Trophoblast cell (in vitro differentiated cells and primary cell): Measurements from ENCODE around the gene C3orf70.

Experiments
- DNase-seq, 2 donors: peaks; one replicate each; pipeline ENCODE4 v3.0.0-alpha.2; 2016
- H2AFZ ChIP-seq: 2 replicates; pipeline ENCODE4 v1.6.1; 2013; ENCODE audit warnings: low read length, moderate library complexity, mild to moderate bottlenecking; ENCODE audit not compliant: insufficient read depth, poor library complexity
- H2AK5ac ChIP-seq: 2 replicates; pipeline ENCODE4 v1.6.1; 2013; ENCODE audit warnings: mild to moderate bottlenecking, low read length
- H2BK120ac ChIP-seq: 2 replicates; pipeline ENCODE4 v1.6.1; 2013; ENCODE audit warnings: low read length, mild to moderate bottlenecking, moderate library complexity; ENCODE audit not compliant: insufficient read depth, poor library complexity
- H2BK12ac ChIP-seq: 2 replicates; pipeline ENCODE4 v1.6.1; 2013; ENCODE audit warnings: mild to moderate bottlenecking, low read length, moderate library complexity
- H2BK5ac ChIP-seq: 2 replicates; pipeline ENCODE4 v1.6.1; 2013; ENCODE audit warnings: low read length, low read depth, moderate library complexity, mild to moderate bottlenecking; ENCODE audit not compliant: poor library complexity
- H3K14ac ChIP-seq: 2 replicates; pipeline ENCODE4 v1.6.1; 2013; ENCODE audit warnings: mild to moderate bottlenecking, low read length
- H3K18ac ChIP-seq: 2 replicates; pipeline ENCODE4 v1.6.1; 2013; ENCODE audit warnings: mild to moderate bottlenecking, low read length
- H3K23ac ChIP-seq: 2 replicates; pipeline ENCODE4 v1.6.1; 2013; ENCODE audit warnings: low read length
- H3K27ac ChIP-seq: 2 replicates; pipeline ENCODE4 v1.5.1; 2013; ENCODE audit warnings: low read depth, mild to moderate bottlenecking, inconsistent platforms, low read length, moderate library complexity
- H3K27me3 ChIP-seq: 2 replicates; pipeline ENCODE4 v1.6.1; 2013; ENCODE audit warnings: inconsistent platforms, mild to moderate bottlenecking, low read length, moderate library complexity; ENCODE audit not compliant: insufficient read depth
- H3K36me3 ChIP-seq, 2 experiments: 1 replicate in 1 of 2; 2 replicates in 1 of 2; pipeline ENCODE4 v1.6.1; 2013; ENCODE audit warnings: low read length in 2 of 2, mild to moderate bottlenecking in 2 of 2, moderate library complexity in 1 of 2; ENCODE audit not compliant: insufficient read depth in 2 of 2, control insufficient read depth in 1 of 2
- H3K4ac ChIP-seq: 2 replicates; pipeline ENCODE4 v1.6.1; 2013; ENCODE audit warnings: low read depth, mild to moderate bottlenecking, low read length, moderate library complexity
- H3K4me1 ChIP-seq, 2 experiments: 1 replicate in 1 of 2; 2 replicates in 1 of 2; pipeline ENCODE4 v1.6.1; 2013; ENCODE audit warnings: low read length in 2 of 2, mild to moderate bottlenecking in 2 of 2, moderate library complexity in 1 of 2; ENCODE audit not compliant: insufficient read depth in 2 of 2, control insufficient read depth in 1 of 2
- H3K4me2 ChIP-seq: 2 replicates; pipeline ENCODE4 v1.6.1; 2013; ENCODE audit warnings: inconsistent platforms, mild to moderate bottlenecking, low read length, moderate library complexity
- H3K4me3 ChIP-seq: 2 replicates; pipeline ENCODE4 v1.5.1; 2013; ENCODE audit warnings: mild to moderate bottlenecking, low read depth, low read length, inconsistent platforms
- H3K79me1 ChIP-seq: one replicate; pipeline ENCODE4 v1.6.1; 2013; ENCODE audit warnings: low read length
- H3K79me2 ChIP-seq: 2 replicates; pipeline ENCODE4 v1.6.1; 2013; ENCODE audit warnings: low read length, mild to moderate bottlenecking; ENCODE audit not compliant: control insufficient read depth, insufficient read depth, poor library complexity
- H3K9ac ChIP-seq: 2 replicates; pipeline ENCODE4 v1.6.1; 2013; ENCODE audit warnings: mild to moderate bottlenecking, low read length
- H3K9me3 ChIP-seq: 2 replicates; pipeline ENCODE4 v1.6.1; 2013; ENCODE audit warnings: low read depth, mild to moderate bottlenecking, control low read depth, inconsistent platforms, low read length; ENCODE audit not compliant: insufficient read depth
- H4K12ac ChIP-seq: 2 replicates; pipeline ENCODE4 v1.6.1; 2013; ENCODE audit warnings: low read depth, mild to moderate bottlenecking, low read length, moderate library complexity
- H4K8ac ChIP-seq: 2 replicates; pipeline ENCODE4 v1.6.1; 2013; ENCODE audit warnings: low read depth, mild to moderate bottlenecking, low read length, moderate library complexity
- H4K91ac ChIP-seq: one replicate; pipeline ENCODE4 v1.6.1; 2013; ENCODE audit warnings: low read depth, mild to moderate bottlenecking, low read length, moderate library complexity
- WGBS: extraction: QIAGEN DNeasy Blood & Tissue Kit; methylation state at CpG from one replicate; pipeline ENCODE4 v1.1.7; 2013; ENCODE audit warnings: missing lambda C conversion rate; ENCODE audit not compliant: insufficient read length, insufficient coverage; ENCODE audit errors: extremely low coverage; 5-methylcytosine and 5-hydroxymethylcytosine counted together

The C3orf70 gene

GRCh38 chr3:185153861-185154629, 1.2 kb upstream of the C3orf70 start:
- Histone ChIP-seq H2BK12ac (no peak overlapping the region), H4K8ac (no peak overlapping the region), H3K79me2 (no peaks in the 10 kb centered on the region), H3K4me1 (peaks cover 8 to 9% of the 10 kb centered on the region in 2 experiments), H3K18ac (no peak overlapping the region), H3K27me3 (peaks cover 20% of the 10 kb centered on the region), H3K4me2 (no peak overlapping the region), H3K79me1 (peaks cover 3% of the 10 kb centered on the region), H2BK120ac (no peak overlapping the region), H3K14ac (no peak overlapping the region), H2BK5ac (no peak overlapping the region), H3K36me3 (no peaks in the 10 kb centered on the region), H3K27ac (no peak overlapping the region), H4K12ac (no peak overlapping the region), H3K9me3 (peaks cover 7% of the 10 kb centered on the region), H3K4ac (no peak overlapping the region), H4K91ac (no peak overlapping the region), H3K9ac (no peak overlapping the region), H2AFZ (no peak overlapping the region), H2AK5ac (no peak overlapping the region), H3K23ac (peak overlapping the region; percentile 76), H3K4me3 (peak overlapping the region; percentile 47)
- DNase-seq: no peak
- 100% methylated on average over 4 of the region's 16 CpGs for WGBS

GRCh38 chr3:185153171-185153771, 411 bp upstream of the C3orf70 start:
- Histone ChIP-seq H3K9ac (peak overlapping the region; percentile 64), H3K79me1 (peaks cover 3% of the 10 kb centered on the region), H4K91ac (no peak overlapping the region), H3K36me3 (no peaks in the 10 kb centered on the region), H2AFZ (peak overlapping the region; percentile 34), H3K4me1 (peaks cover 8 to 9% of the 10 kb centered on the region in 2 experiments), H4K12ac (peak overlapping the region; percentile 2), H3K14ac (no peak overlapping the region), H3K79me2 (no peaks in the 10 kb centered on the region), H4K8ac (no peak overlapping the region), H3K4ac (no peak overlapping the region), H3K27ac (no peak overlapping the region), H3K4me2 (peak overlapping the region; percentile 97), H3K23ac (no peak overlapping the region), H3K4me3 (peak overlapping the region; percentile 74), H2BK5ac (no peak overlapping the region), H2BK120ac (peak overlapping the region; percentile 27), H2AK5ac (no peak overlapping the region), H3K18ac (no peak overlapping the region), H3K9me3 (peaks cover 7% of the 10 kb centered on the region), H2BK12ac (no peak overlapping the region), H3K27me3 (peaks cover 20% of the 10 kb centered on the region)
- no peak for DNase-seq
- no CpG with 5 or more reads among the region's 53 CpGs for WGBS

- Histone ChIP-seq H3K36me3 (no peaks in the 10 kb centered on the region), H3K18ac (no peak overlapping the region)
- no CpG with 5 or more reads among the region's 9 CpGs for WGBS
Observed at GRCh38 chr3:185151964-185152409, 873 bp downstream of the C3orf70 start.

GRCh38 chr3:185151101-185151963, 1.5 kb downstream of the C3orf70 start:
- H2AFZ ChIP-seq: no peak overlapping the region
- H2AK5ac ChIP-seq: no peak overlapping the region
- no peak overlapping the region for H3K18ac ChIP-seq
- peaks cover 3% of the 10 kb centered on the region for H3K79me1 ChIP-seq
- no peak overlapping the region for H3K9ac ChIP-seq
- H3K27ac ChIP-seq: no peak overlapping the region
- H2BK12ac ChIP-seq: no peak overlapping the region
- no peaks in the 10 kb centered on the region for H3K79me2 ChIP-seq
- no peak overlapping the region for H2BK5ac ChIP-seq
- H3K23ac ChIP-seq: no peak overlapping the region
- H2BK120ac ChIP-seq: no peak overlapping the region
- H3K4me3 ChIP-seq: no peak overlapping the region
- H3K36me3 ChIP-seq: no peaks in the 10 kb centered on the region
- H3K4me2 ChIP-seq: no peak overlapping the region
- no peak overlapping the region for H3K4ac ChIP-seq
- peaks cover 8 to 9% of the 10 kb centered on the region in 2 experiments for H3K4me1 ChIP-seq
- H4K8ac ChIP-seq: no peak overlapping the region
- no peak for DNase-seq
- H4K91ac ChIP-seq: no peak overlapping the region
- WGBS: no CpG with 5 or more reads among the region's 8 CpGs
- peaks cover 20% of the 10 kb centered on the region for H3K27me3 ChIP-seq
- no peak overlapping the region for H4K12ac ChIP-seq
- H3K9me3 ChIP-seq: peaks cover 7% of the 10 kb centered on the region
- no peak overlapping the region for H3K14ac ChIP-seq

More at GRCh38 chr3:185151964-185152409, 873 bp downstream of the C3orf70 start:
- Histone ChIP-seq H3K23ac (no peak overlapping the region), H4K8ac (no peak overlapping the region), H3K4me3 (no peak overlapping the region), H3K79me2 (no peaks in the 10 kb centered on the region), H3K14ac (no peak overlapping the region), H3K9me3 (peaks cover 7% of the 10 kb centered on the region), H2AK5ac (no peak overlapping the region), H2BK120ac (no peak overlapping the region), H3K4me1 (peaks cover 8 to 9% of the 10 kb centered on the region in 2 experiments), H3K4ac (no peak overlapping the region), H3K27ac (no peak overlapping the region), H2AFZ (no peak overlapping the region), H4K91ac (no peak overlapping the region), H4K12ac (no peak overlapping the region), H2BK5ac (no peak overlapping the region), H3K4me2 (peak overlapping the region; percentile 97), H3K79me1 (peaks cover 3% of the 10 kb centered on the region), H3K27me3 (peaks cover 20% of the 10 kb centered on the region), H3K9ac (no peak overlapping the region), H2BK12ac (no peak overlapping the region)
- DNase-seq: peak in 1 of 2 donors; percentile 6
